Kidney epithelial cell (primary cell): Measurements from ENCODE around the gene KIF20B. TPM values are rescaled to one million over a fixed set of nuclear protein-coding genes. Genes with fewer than 3 reads are reported as not detected.
"Not testable (repeated sequence)": the region's sequence is repeated elsewhere in the genome, so short reads cannot be mapped to it uniquely, and the experiment has no call there.

ENCODE experiments used
- DNase-seq: peaks from one replicate; pipeline ENCODE4 v3.0.0-alpha.2; 2010; ENCODE audit warnings: low read depth
- H3K27me3 ChIP-seq: 2 replicates; pipeline ENCODE4 v1.6.0; 2011; ENCODE audit warnings: low read length; ENCODE audit not compliant: control insufficient read depth, insufficient read depth
- H3K36me3 ChIP-seq: 2 replicates; pipeline ENCODE4 v1.5.1; 2011; ENCODE audit warnings: low read length; ENCODE audit not compliant: control insufficient read depth, insufficient read depth
- H3K4me3 ChIP-seq: 2 replicates; pipeline ENCODE4 v1.5.1; 2011; ENCODE audit warnings: low read depth, mild to moderate bottlenecking, control low read depth, low read length
- total RNA-seq: library from RNA; depleted of rRNA; stranded (reverse); fragments of >200 nt; gene quantifications from 2 replicates; pipeline ENCODE4 v1.2.3, GENCODE V29; 2015
- TF ChIP-seq, protein P1 (sequence below): IDR thresholded peaks from 2 replicates; pipeline ENCODE4 v1.5.1; 2011; ENCODE audit warnings: mild to moderate bottlenecking, moderate library complexity, low read length, control low read depth, inconsistent platforms; ENCODE audit not compliant: insufficient read depth, poor library complexity, severe bottlenecking

The KIF20B gene
- total RNA-seq, 1 donor from 2014 or later: 4.4 TPM

DNA sequence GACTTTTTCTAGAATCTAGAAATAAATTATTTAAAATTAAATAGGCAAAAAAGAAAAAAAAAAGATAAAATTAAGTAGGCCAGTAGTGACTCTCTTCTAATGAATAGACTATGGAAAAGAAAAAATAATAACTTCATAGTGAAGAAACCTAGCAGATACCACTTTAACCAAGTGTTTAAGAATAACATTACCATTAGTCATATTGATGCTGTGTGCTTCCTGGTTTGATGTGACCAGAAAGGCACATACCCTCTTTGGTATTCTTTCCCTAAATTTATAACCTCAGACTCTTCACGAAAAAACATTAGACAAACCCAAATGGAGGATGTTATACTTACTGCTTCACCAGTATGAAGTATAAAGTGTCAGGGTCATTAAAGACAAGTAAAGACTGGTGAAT lies 42.6 kb downstream of the KIF20B start:
- no peak for DNase-seq
- Histone ChIP-seq H3K27me3 (no peaks in the 10 kb centered on the region), H3K36me3 (no peaks in the 10 kb centered on the region), H3K4me3 (no peak overlapping the region)
- TF ChIP-seq, protein P1, sequence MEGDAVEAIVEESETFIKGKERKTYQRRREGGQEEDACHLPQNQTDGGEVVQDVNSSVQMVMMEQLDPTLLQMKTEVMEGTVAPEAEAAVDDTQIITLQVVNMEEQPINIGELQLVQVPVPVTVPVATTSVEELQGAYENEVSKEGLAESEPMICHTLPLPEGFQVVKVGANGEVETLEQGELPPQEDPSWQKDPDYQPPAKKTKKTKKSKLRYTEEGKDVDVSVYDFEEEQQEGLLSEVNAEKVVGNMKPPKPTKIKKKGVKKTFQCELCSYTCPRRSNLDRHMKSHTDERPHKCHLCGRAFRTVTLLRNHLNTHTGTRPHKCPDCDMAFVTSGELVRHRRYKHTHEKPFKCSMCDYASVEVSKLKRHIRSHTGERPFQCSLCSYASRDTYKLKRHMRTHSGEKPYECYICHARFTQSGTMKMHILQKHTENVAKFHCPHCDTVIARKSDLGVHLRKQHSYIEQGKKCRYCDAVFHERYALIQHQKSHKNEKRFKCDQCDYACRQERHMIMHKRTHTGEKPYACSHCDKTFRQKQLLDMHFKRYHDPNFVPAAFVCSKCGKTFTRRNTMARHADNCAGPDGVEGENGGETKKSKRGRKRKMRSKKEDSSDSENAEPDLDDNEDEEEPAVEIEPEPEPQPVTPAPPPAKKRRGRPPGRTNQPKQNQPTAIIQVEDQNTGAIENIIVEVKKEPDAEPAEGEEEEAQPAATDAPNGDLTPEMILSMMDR: no peak

DNA sequence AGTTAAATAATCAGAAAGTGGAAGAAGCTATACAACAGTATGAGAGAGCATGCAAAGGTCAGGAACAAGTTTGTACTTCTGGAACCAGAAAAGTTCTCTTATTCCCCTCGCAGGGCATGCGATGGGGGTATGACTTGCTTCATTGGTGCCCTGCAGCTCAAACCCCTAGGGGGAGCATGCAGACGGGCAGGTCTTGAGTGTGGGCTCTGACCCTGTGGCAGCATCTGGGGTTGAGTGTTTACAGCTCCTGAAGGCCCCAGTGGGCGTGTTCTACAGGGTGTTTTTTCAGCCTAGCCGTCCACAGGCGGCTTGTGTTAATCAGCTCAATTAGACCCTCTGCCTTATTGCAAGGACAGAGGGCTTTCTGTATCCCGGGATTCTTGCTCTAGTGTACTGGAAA lies 44.5 kb downstream of the KIF20B start:
- TF ChIP-seq, protein P1: no peak
- H3K27me3 ChIP-seq: no peaks in the 10 kb centered on the region
- no peak for DNase-seq
- H3K36me3 ChIP-seq: no peaks in the 10 kb centered on the region
- H3K4me3 ChIP-seq: no peak overlapping the region

DNA sequence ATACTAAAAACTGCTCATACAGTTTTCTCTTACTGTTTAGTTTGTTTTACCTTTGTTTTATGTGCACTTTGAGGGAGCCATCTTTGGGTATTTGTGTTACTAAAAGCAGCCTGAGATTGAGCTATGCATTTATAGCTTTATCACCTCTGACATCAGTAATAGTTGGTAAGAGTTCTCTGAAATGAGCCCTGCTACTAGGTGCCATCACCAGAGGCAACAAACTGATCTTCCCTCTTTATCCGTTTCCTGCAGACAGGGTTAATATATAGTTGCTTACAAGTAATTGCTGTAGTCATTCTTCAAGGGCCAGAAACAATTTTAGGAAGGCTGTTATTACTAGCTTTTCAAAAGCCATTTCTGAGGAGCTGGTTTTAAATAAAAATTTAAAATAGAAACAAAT lies 49.1 kb downstream of the KIF20B start:
- H3K27me3 ChIP-seq: no peaks in the 10 kb centered on the region
- TF ChIP-seq, protein P1: no peak
- no peak overlapping the region for H3K4me3 ChIP-seq
- no peaks in the 10 kb centered on the region for H3K36me3 ChIP-seq
- DNase-seq: no peak

DNA sequence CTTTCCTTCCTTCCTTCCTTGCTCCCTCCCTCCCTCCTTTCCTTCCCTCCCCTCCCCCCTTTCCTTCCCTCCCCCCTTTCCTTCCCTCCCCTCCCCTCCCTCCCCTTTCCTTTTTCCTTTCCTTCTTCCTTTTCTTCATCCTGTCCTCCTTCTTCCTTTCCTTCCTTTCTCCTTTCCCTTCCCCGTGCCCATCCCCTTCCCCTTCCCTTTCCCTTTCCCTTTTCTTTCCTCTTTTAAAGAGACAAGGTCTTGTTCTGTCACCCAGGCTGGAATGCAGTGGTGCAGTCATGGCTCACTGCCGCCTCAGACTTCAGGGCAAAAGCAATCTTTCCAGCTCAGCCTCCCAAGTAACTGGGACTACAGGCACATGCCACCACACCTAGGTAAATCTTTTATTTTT lies 54.0 kb downstream of the KIF20B start:
- Histone ChIP-seq H3K27me3 (no peaks in the 10 kb centered on the region), H3K36me3 (peaks cover 1% of the 10 kb centered on the region), H3K4me3 (no peak overlapping the region)
- TF ChIP-seq, protein P1: no peak
- DNase-seq: no peak

DNA sequence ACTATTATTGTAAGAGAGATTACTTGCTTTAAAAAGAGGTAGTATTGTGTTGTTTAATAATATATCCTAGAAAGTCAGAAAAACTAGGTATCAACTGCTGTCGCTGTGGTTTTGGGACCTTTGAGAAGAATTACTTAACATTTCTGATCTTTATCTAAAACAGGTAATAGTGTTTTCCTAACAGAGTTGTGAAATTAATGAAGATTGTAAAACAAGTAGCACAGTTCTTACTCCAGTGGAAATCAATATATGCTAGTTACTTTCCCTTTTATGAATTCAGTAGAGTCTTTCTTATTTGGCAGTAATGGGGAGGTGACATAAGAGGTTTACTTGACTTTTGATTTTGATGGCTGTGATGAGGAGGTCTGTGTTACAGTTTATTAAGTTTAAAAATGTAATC lies 58.1 kb downstream of the KIF20B start:
- TF ChIP-seq, protein P1: no peak
- H3K27me3 ChIP-seq: no peaks in the 10 kb centered on the region
- no peak for DNase-seq
- H3K4me3 ChIP-seq: no peak overlapping the region
- peaks cover 1% of the 10 kb centered on the region for H3K36me3 ChIP-seq

DNA sequence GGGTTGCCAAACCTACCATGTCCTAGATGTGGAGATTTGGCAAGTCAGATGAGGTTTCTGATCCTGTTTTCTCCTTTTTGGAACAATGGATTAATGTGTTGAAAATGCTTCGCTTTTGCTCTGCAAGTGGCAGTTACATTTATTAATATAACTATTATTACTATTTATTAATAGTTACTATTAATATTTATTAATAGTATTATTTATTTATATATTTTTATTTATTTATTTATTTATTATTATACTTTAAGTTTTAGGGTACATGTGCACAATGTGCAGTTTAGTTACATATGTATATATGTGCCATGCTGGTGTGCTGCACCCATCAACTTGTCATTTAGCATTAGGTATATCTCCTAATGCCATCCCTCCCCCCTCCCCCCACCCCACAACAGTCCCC lies 62.3 kb downstream of the KIF20B start:
- DNase-seq, H3K36me3 ChIP-seq, H3K27me3 ChIP-seq, H3K4me3 ChIP-seq: not testable (repeated sequence)
